ENCODE data around the gene SND1. TPM values are rescaled to one million over a fixed set of nuclear protein-coding genes. Genes with fewer than 3 reads are reported as not detected.
"Not testable (repeated sequence)": the region's sequence is repeated elsewhere in the genome, so short reads cannot be mapped to it uniquely, and the experiment has no call there.

The SND1 gene
- total RNA-seq, 1 donor from 2014 or later: 85.9 TPM

GRCh38 chr7:127957886-127958285 is 305.9 kb downstream of the SND1 start:
- DNase-seq (ENCODE audit: extremely low spot score in 2 of 2): no peak
- intact Hi-C loops (cut with DNase I): no loop called here
- Histone ChIP-seq H3K9me3 (no peaks in the 10 kb centered on the region), H3K4me3 (no peak overlapping the region), H3K36me3 (no peaks in the 10 kb centered on the region), H3K27ac (no peak overlapping the region), H3K27me3 (no peaks in the 10 kb centered on the region), H3K4me1 (no peaks in the 10 kb centered on the region)
- TF ChIP-seq POLR2AphosphoS5 (IDR thresholded peaks at IDR 0.05; ENCODE audit: insufficient read depth in 1 of 2, low read depth in 1 of 2) (no peak), POLR2A (IDR thresholded peaks at IDR 0.05) (no peak), CTCF (IDR thresholded peaks at IDR 0.05) (no peak)

GRCh38 chr7:127959770-127960169 is 307.8 kb downstream of the SND1 start:
- Histone ChIP-seq H3K4me1 (no peaks in the 10 kb centered on the region), H3K36me3 (no peaks in the 10 kb centered on the region), H3K27ac (no peak overlapping the region), H3K9me3 (no peaks in the 10 kb centered on the region), H3K27me3 (no peaks in the 10 kb centered on the region), H3K4me3 (no peak overlapping the region)
- no peak for DNase-seq (ENCODE audit: extremely low spot score in 2 of 2)
- intact Hi-C loops (cut with DNase I): no loop called here
- TF ChIP-seq POLR2A (IDR thresholded peaks at IDR 0.05) (no peak), POLR2AphosphoS5 (IDR thresholded peaks at IDR 0.05; ENCODE audit: insufficient read depth in 1 of 2, low read depth in 1 of 2) (no peak), CTCF (IDR thresholded peaks at IDR 0.05) (no peak)

- Histone ChIP-seq H3K9me3 (no peaks in the 10 kb centered on the region), H3K4me1 (no peaks in the 10 kb centered on the region), H3K36me3 (no peaks in the 10 kb centered on the region), H3K27me3 (no peaks in the 10 kb centered on the region), H3K27ac (no peak overlapping the region), H3K4me3 (no peak overlapping the region)
- intact Hi-C loops (cut with DNase I): no loop called here
- TF ChIP-seq POLR2AphosphoS5 (IDR thresholded peaks at IDR 0.05; ENCODE audit: insufficient read depth in 1 of 2, low read depth in 1 of 2) (no peak), POLR2A (IDR thresholded peaks at IDR 0.05) (no peak), CTCF (IDR thresholded peaks at IDR 0.05) (no peak)
- DNase-seq (ENCODE audit: extremely low spot score in 2 of 2): no peak
Observed at GRCh38 chr7:127961786-127962453, 309.9 kb downstream of the SND1 start.

- H3K9me3 ChIP-seq: no peaks in the 10 kb centered on the region
- no peaks in the 10 kb centered on the region for H3K27me3 ChIP-seq
- H3K4me1 ChIP-seq: no peaks in the 10 kb centered on the region
- intact Hi-C loops (cut with DNase I): no loop called here
- no peaks in the 10 kb centered on the region for H3K36me3 ChIP-seq
- DNase-seq (ENCODE audit: extremely low spot score in 2 of 2): no peak
- no peak overlapping the region for H3K27ac ChIP-seq
- TF ChIP-seq CTCF (IDR thresholded peaks at IDR 0.05): no peak
- H3K4me3 ChIP-seq: no peak overlapping the region
Observed at GRCh38 chr7:127962589-127963361, 310.8 kb downstream of the SND1 start.

- H3K36me3 ChIP-seq; intact Hi-C loops (cut with DNase I); H3K27me3 ChIP-seq; H3K9me3 ChIP-seq; H3K4me1 ChIP-seq; H3K27ac ChIP-seq; H3K4me3 ChIP-seq; DNase-seq (ENCODE audit: extremely low spot score in 2 of 2): not testable (repeated sequence)
Observed at GRCh38 chr7:127963850-127964249, 311.9 kb downstream of the SND1 start.

Data from vagina (tissue), 2 donors.